Colonic mucosa (tissue), 4 donors: ENCODE results near the gene SF3A2. TPM values are rescaled to one million over a fixed set of nuclear protein-coding genes. Genes with fewer than 3 reads are reported as not detected.
A peak's percentile ranks its signal among the peaks of the same experiment; 100 is the strongest.

Experiments used
- DNase-seq: peaks from one replicate; pipeline ENCODE4 v3.0.0-alpha.2; 2020
- H3K27ac ChIP-seq: fragments of 200-600 bp; one replicate; pipeline ENCODE4 v1.8.0; 2021
- H3K27me3 ChIP-seq: fragments of 200-600 bp; one replicate; pipeline ENCODE4 v1.8.0; 2021
- H3K36me3 ChIP-seq: fragments of 200-600 bp; one replicate; pipeline ENCODE4 v1.8.0; 2021
- H3K4me1 ChIP-seq: fragments of 200-600 bp; one replicate; pipeline ENCODE4 v1.8.0; 2021; ENCODE audit warnings: mild to moderate bottlenecking
- H3K4me3 ChIP-seq: fragments of 200-600 bp; one replicate; pipeline ENCODE4 v1.8.0; 2021
- H3K9ac ChIP-seq, 2 donors: one replicate each; pipeline ENCODE4 v1.7.0; 2013; ENCODE audit warnings: control low read depth in 2 of 2, low read depth in 2 of 2, low read length in 2 of 2
- H3K9me3 ChIP-seq: fragments of 200-600 bp; one replicate; pipeline ENCODE4 v1.8.0; 2021
- intact Hi-C: fragments of 100-400 bp; cut with DNase I; formaldehyde crosslinking; loops from one replicate; pipeline ENCODE4 v1.14.1; 2022
- total RNA-seq, 2 donors: library from RNA; stranded (reverse); fragmentation: NEBNext Ultra II Directional in 1 of 2; extraction: Animal tissue kit (Norgen Biotek cat#: 25700) in 1 of 2; gene quantifications; one replicate each; pipeline ENCODE4 v1.2.1, GENCODE V29; 2021
- TF ChIP-seq, protein P1 (sequence below): fragments of 200-600 bp; IDR thresholded peaks from one replicate; pipeline ENCODE4 v1.8.0; 2022; ENCODE audit warnings: antibody characterized with exemption, mild to moderate bottlenecking
- donor health status: healthy.
- donor health status: DM: no; HTN: no; CAD: no.
- donor health status: DM: no; HTN: no; CAD: no.

SF3A2 gene
- total RNA-seq, 2 donors from 2014 or later, result 60.9 to 99.8 TPM

DNA sequence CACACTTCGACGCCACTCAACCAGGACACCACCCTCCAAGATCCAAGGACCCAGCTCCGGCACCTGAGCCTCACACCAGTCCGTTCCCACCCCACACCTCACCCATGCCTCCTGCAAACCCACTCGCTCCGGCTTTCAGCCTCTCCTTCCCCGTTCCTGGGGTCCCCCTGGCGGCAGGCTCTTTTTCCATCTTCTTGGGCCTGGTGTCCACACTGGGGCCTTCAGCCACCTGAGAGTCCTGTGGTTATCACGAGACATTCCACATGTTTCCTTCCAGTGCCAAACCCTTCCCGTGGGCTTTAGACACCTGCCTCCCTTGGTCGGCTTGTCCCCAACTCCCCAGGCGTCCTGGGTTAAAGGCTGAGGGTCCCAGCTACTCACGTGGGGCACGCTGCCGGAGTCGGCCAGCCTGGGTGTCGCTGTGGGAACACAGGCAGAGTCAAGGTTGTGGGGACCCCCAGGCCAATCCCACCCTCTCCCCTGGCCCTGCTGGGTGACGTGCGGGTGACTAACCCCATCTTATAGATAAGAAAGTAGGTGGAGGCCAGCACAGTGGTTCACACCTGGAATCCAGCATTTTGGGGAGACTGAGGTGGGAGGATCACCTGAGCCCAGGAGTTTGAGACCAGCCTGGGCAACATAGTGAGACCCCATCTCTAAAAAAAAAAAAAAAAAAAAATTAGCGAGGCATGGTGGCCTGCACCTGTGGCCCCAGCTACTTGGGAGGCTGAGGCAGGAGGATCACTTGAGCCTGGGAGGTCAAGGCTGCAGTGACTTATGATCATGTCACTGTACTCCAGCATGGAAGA, 17.6 kb downstream of the SF3A2 start:
- intact Hi-C loops, result no loop called here
- no peak overlapping the region for H3K27ac ChIP-seq
- no peaks in the 10 kb centered on the region for H3K36me3 ChIP-seq
- H3K4me3 ChIP-seq, result no peak overlapping the region
- DNase-seq, result no peak
- no peaks in the 10 kb centered on the region for H3K9me3 ChIP-seq
- H3K27me3 ChIP-seq, result peaks cover 51% of the 10 kb centered on the region
- TF ChIP-seq, protein P1, sequence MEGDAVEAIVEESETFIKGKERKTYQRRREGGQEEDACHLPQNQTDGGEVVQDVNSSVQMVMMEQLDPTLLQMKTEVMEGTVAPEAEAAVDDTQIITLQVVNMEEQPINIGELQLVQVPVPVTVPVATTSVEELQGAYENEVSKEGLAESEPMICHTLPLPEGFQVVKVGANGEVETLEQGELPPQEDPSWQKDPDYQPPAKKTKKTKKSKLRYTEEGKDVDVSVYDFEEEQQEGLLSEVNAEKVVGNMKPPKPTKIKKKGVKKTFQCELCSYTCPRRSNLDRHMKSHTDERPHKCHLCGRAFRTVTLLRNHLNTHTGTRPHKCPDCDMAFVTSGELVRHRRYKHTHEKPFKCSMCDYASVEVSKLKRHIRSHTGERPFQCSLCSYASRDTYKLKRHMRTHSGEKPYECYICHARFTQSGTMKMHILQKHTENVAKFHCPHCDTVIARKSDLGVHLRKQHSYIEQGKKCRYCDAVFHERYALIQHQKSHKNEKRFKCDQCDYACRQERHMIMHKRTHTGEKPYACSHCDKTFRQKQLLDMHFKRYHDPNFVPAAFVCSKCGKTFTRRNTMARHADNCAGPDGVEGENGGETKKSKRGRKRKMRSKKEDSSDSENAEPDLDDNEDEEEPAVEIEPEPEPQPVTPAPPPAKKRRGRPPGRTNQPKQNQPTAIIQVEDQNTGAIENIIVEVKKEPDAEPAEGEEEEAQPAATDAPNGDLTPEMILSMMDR, result no peak
- peaks cover 20% of the 10 kb centered on the region for H3K4me1 ChIP-seq
- no peak overlapping the region for H3K9ac ChIP-seq

DNA sequence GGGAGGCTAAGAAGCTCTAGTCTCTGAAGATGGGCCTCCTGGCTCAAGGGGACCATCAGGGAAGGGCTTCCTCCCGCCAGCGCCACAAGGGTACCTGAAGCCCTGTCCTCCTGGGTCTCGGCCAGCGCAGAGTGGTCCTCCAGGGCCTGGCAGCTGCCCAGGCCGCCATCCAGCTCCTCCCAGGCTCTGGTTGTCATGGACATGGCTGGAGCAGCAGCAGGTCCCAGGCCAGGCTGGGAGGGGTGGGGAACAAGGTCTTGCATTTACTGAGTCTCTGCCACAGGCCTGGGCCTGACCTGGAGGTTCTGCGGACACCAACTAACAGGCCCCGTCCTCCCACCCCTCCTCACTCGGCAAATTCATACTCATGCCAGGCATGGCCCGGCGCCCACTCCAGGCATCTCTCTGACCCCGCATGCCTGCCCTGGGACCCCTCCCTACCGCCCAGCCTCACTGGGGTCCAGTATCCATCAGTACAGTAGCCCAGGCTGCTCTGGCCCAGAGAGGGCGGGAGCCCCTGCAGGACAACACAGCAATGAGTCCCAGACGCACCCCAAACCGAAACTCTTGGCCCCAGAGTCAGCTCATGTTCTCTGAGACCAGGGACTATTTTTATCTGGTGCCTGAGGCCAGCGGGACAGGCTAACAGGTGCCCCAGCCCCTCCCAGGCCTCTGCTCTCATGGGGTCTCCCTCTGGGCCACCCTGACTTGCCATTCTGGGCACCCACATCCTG, 18.7 kb downstream of the SF3A2 start:
- Histone ChIP-seq H3K4me3 (no peak overlapping the region), H3K27ac (no peak overlapping the region), H3K27me3 (peaks cover 41% of the 10 kb centered on the region), H3K36me3 (no peaks in the 10 kb centered on the region), H3K9me3 (no peaks in the 10 kb centered on the region), H3K4me1 (peaks cover 16% of the 10 kb centered on the region), H3K9ac (no peak overlapping the region)
- TF ChIP-seq, protein P1, result no peak
- intact Hi-C loops, result no loop called here
- DNase-seq, result no peak

DNA sequence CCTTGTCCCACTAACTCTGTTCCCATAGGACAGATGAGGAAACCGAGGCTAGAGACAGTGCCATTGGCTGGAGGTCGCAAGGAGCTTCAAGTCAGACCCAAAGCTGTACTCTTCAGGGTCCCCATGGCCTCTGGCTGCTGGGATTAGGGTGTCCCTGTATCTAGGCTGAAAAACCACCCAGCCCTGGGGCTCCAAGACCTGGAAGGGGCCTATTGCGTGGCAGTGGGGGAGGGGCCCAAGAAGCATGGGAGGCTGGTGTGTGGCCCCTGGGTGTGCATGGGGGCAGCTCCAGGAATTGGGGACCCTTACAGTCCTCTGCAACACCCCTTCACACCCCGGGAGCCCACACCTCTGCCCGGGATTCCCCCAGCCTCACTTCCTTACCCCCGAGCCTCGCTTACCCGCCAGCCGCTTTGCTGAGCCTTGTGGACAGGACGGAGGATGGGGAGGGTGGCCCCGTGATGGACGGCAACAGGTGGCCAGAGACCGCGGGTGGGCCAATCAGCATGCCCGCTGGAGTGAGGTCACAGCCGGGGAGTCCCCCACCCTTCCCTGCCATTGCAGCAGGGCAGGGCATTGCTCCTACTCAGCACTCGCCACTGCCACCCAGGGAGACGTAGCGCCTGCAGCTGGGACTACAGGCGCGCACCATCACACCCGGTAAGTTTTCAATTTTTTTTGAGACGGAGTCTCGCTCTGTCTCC, 19.5 kb downstream of the SF3A2 start, which contains the start of gene JSRP1:
Gene JSRP1 (minus strand): TSS at position 436 of the 704 bp plus-strand sequence. CDS start 1,103 bp downstream, outside the sequence.
- no peak for DNase-seq
- Histone ChIP-seq H3K27me3 (peaks cover 33% of the 10 kb centered on the region), H3K27ac (no peak within 1 kb of the TSS), H3K4me3 (no peak within 1 kb of the TSS), H3K36me3 (no peaks in the 10 kb centered on the region), H3K9me3 (no peaks in the 10 kb centered on the region), H3K4me1 (peaks cover 20% of the 10 kb centered on the region), H3K9ac (no peak within 1 kb of the TSS)
- TF ChIP-seq, protein P1, result no peak
- intact Hi-C loops, result no loop called here

DNA sequence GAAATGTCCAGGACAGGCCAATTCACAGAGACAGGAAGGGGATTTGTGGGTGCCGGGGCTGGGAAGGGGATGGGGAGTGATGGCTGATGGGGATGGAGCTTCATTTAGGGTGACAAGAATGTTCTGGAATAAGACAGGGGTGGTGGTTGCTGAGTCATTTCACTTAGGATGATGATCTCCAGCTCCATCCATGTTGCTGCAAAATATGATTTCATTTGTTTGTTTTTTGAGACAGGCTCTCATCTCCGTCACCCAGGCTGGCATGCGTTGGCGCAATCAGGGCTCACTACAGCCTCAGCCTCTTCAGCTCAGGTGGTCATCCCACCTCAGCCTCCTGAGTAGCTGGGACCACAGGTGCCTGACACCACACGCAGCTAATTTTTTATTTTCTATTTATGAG, 22.7 kb downstream of the SF3A2 start:
- Histone ChIP-seq H3K36me3 (no peaks in the 10 kb centered on the region), H3K4me3 (no peak overlapping the region), H3K27me3 (peaks cover under 1% of the 10 kb centered on the region), H3K9ac (no peak overlapping the region), H3K27ac (no peak overlapping the region), H3K4me1 (peaks cover 7% of the 10 kb centered on the region), H3K9me3 (no peaks in the 10 kb centered on the region)
- DNase-seq, result no peak
- TF ChIP-seq, protein P1, result no peak
- intact Hi-C loops, result no loop called here

DNA sequence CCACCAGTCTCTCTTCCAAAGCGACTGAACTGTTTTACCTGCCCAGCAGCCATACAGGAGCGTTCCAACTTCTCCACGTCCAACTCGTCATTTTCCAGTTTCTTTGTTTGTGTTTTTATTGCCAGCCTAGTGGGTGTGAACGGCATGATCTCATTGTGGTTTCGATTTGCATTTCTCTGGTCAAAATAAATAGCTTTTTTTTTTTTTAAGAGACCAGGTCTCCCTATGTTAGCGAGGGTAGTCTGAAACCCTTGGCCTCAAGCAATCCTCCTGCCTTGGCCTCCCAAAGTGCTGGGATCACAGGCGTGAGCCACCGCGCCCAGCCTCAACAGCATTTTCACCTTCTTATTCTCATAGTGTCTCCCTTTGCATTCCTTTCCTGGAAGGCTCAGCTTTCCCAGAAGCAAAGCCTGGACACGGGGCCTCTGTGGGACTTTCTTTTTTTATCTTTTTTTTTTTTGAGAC, 23.7 kb downstream of the SF3A2 start:
- intact Hi-C loops, result no loop called here
- Histone ChIP-seq H3K9ac (no peak overlapping the region), H3K36me3 (no peaks in the 10 kb centered on the region), H3K4me1 (peaks cover 7% of the 10 kb centered on the region), H3K4me3 (no peak overlapping the region), H3K27me3 (no peaks in the 10 kb centered on the region), H3K9me3 (no peaks in the 10 kb centered on the region), H3K27ac (peak overlapping the region; percentile 68)
- peak; percentile 54 for DNase-seq
- TF ChIP-seq, protein P1, result no peak
